ENCODE results near the gene GAST.

The GAST gene

GRCh38 chr17:41750862-41751261, 38.7 kb downstream of the GAST start:
- no peak for DNase-seq

- DNase-seq: no peak
These were observed 39.2 kb downstream of the GAST start for GRCh38 chr17:41751288-41751687.

- no peak for DNase-seq
These were observed 41.9 kb downstream of the GAST start for GRCh38 chr17:41754066-41754465.

DNA sequence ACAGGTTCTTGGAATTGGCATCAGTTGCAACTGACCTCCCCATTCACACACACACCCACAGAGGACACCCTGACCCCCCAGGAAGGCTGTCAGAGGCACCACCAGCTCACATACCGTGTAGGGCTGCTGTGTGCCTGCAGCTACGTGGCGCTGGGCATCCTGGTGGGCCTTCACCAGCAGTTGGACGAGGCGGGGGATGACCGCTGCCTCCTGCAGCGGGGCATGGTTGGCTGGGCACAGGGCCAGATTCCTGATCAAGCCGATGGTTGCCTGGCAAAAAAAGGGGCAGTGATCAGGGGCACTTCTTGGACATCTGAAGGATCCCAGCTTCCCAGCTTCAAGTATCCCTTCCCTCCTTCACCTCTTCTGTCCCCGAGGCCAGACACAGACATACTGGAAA, 46.5 kb downstream of the GAST start:
- DNase-seq: no peak

- DNase-seq: no peak
These were observed 48.7 kb downstream of the GAST start for GRCh38 chr17:41760878-41761277.

GRCh38 chr17:41762391-41762790, 50.3 kb downstream of the GAST start:
- no peak for DNase-seq

DNA sequence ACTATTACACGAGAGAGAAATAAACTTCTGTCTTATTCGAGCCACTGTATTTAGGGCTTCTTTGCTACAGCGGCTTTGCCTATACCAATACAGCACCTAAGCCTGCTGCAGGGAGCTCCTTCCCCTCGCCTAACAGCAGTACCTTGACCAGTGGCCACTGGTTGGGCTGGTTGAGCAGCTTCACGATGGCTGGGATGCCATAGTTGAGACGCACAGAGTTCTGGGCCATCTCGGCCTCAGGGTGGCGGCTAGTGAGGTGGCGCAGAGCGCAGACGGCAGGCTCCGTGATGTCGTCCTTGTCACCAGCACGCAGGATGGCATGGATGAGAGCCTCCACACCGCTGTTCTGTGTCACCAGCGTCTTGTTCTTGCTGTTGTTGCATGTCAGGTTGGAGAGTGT, 50.7 kb downstream of the GAST start:
- no peak for DNase-seq

- DNase-seq: no peak
These were observed 51.2 kb downstream of the GAST start for GRCh38 chr17:41763327-41763726.

Measured in activated CD4-positive, alpha-beta T cell treated with anti-CD3 and anti-CD28 coated beads for 4 hours (primary cell).